ENCODE results near the gene WDR83.
"Not testable (repeated sequence)": the region's sequence is repeated elsewhere in the genome, so short reads cannot be mapped to it uniquely, and the experiment has no call there.

Gene WDR83

GRCh38 chr19:12649941-12650340 lies 16.7 kb upstream of the WDR83 start:
- in situ Hi-C loops (cut with HindIII; ENCODE audit: low sequenced_read_pairs), result loop anchor here (25.0 kb wide), 1 partner anchor 138 kb away; no protein-coding TSS in a partner anchor

- in situ Hi-C loops (cut with HindIII; ENCODE audit: low sequenced_read_pairs), result no loop called here
These were observed 14.4 kb upstream of the WDR83 start for GRCh38 chr19:12652219-12652618.

GRCh38 chr19:12655546-12655945 lies 11.1 kb upstream of the WDR83 start:
- in situ Hi-C loops (cut with HindIII; ENCODE audit: low sequenced_read_pairs), result no loop called here

- in situ Hi-C loops (cut with HindIII; ENCODE audit: low sequenced_read_pairs), result no loop called here
These were observed 9.6 kb upstream of the WDR83 start for GRCh38 chr19:12656899-12657571.

GRCh38 chr19:12657966-12658365 lies 8.6 kb upstream of the WDR83 start:
- in situ Hi-C loops (cut with HindIII; ENCODE audit: low sequenced_read_pairs), result no loop called here

GRCh38 chr19:12660980-12661379 lies 5.6 kb upstream of the WDR83 start:
- in situ Hi-C loops (cut with HindIII; ENCODE audit: low sequenced_read_pairs), result no loop called here

GRCh38 chr19:12664406-12665280 lies 2.0 kb upstream of the WDR83 start:
- in situ Hi-C loops (cut with HindIII; ENCODE audit: low sequenced_read_pairs), result no loop called here

GRCh38 chr19:12665281-12665573 lies 1.4 kb upstream of the WDR83 start:
- in situ Hi-C loops (cut with HindIII; ENCODE audit: low sequenced_read_pairs), result no loop called here

GRCh38 chr19:12665671-12666264 lies 839 bp upstream of the WDR83 start:
- in situ Hi-C loops (cut with HindIII; ENCODE audit: low sequenced_read_pairs), result no loop called here

GRCh38 chr19:12667731-12668302 lies 1.2 kb downstream of the WDR83 start:
- in situ Hi-C loops (cut with HindIII; ENCODE audit: low sequenced_read_pairs), result no loop called here

- in situ Hi-C loops (cut with HindIII; ENCODE audit: low sequenced_read_pairs), result no loop called here
These were observed 1.7 kb downstream of the WDR83 start for GRCh38 chr19:12668346-12668745.

- in situ Hi-C loops (cut with HindIII; ENCODE audit: low sequenced_read_pairs), result no loop called here
These were observed 2.3 kb downstream of the WDR83 start for GRCh38 chr19:12668932-12669269.

- in situ Hi-C loops (cut with HindIII; ENCODE audit: low sequenced_read_pairs), result no loop called here
These were observed 2.9 kb downstream of the WDR83 start for GRCh38 chr19:12669270-12670158.

- in situ Hi-C loops (cut with HindIII; ENCODE audit: low sequenced_read_pairs), result no loop called here
These were observed 3.7 kb downstream of the WDR83 start for GRCh38 chr19:12670159-12670928.

GRCh38 chr19:12672744-12673143 lies 6.1 kb downstream of the WDR83 start:
- in situ Hi-C loops (cut with HindIII; ENCODE audit: low sequenced_read_pairs), result no loop called here

- in situ Hi-C loops (cut with HindIII; ENCODE audit: low sequenced_read_pairs), result no loop called here
These were observed 8.8 kb downstream of the WDR83 start for GRCh38 chr19:12675399-12675798.

- in situ Hi-C loops (cut with HindIII; ENCODE audit: low sequenced_read_pairs), result no loop called here
These were observed 9.3 kb downstream of the WDR83 start for GRCh38 chr19:12675940-12676339.

GRCh38 chr19:12676384-12676792 lies 9.8 kb downstream of the WDR83 start:
- in situ Hi-C loops (cut with HindIII; ENCODE audit: low sequenced_read_pairs), result no loop called here

GRCh38 chr19:12676928-12677327 lies 10.3 kb downstream of the WDR83 start:
- in situ Hi-C loops (cut with HindIII; ENCODE audit: low sequenced_read_pairs), result no loop called here

- in situ Hi-C loops (cut with HindIII; ENCODE audit: low sequenced_read_pairs), result not testable (repeated sequence)
These were observed 11.4 kb downstream of the WDR83 start for GRCh38 chr19:12678039-12678438.

Data from endothelial cell of hepatic sinusoid (primary cell).